ENCODE data around the gene ELSPBP1.

GRCh38 chr19:48023011-48023410 is 28.6 kb downstream of the ELSPBP1 start:
- TF ChIP-seq CTCF (IDR thresholded peaks at IDR 0.05), result no peak
- no peak for TF ChIP-seq POLR2A (IDR thresholded peaks at IDR 0.05)
- TF ChIP-seq EP300 (IDR thresholded peaks at IDR 0.05), result no peak
- TF ChIP-seq POLR2AphosphoS5 (IDR thresholded peaks at IDR 0.05), result no peak

All from sigmoid colon (tissue), 4 donors.